Glomerular endothelial cell (primary cell): ENCODE measurements around the gene TCF25. TPM values are rescaled to one million over a fixed set of nuclear protein-coding genes. Genes with fewer than 3 reads are reported as not detected.
"Not testable (repeated sequence)": the region's sequence is repeated elsewhere in the genome, so short reads cannot be mapped to it uniquely, and the experiment has no call there.

Experiments used
- DNase-seq: peaks from one replicate; pipeline ENCODE4 v3.0.0-alpha.2; 2011; ENCODE audit warnings: low read depth, low spot score; ENCODE audit errors: extremely low read depth
- total RNA-seq: library from RNA; depleted of rRNA; stranded (reverse); fragments of >200 nt; gene quantifications from 2 replicates; pipeline ENCODE4 v1.2.3, GENCODE V29; 2015

Gene TCF25
- total RNA-seq, 1 donor from 2014 or later: 223 TPM

- no peak for DNase-seq
Observed at GRCh38 chr16:89900885-89901284, 27.5 kb downstream of the TCF25 start.

- DNase-seq: no peak
Observed at GRCh38 chr16:89902980-89903379, 29.6 kb downstream of the TCF25 start.

GRCh38 chr16:89903908-89904515 lies 30.6 kb downstream of the TCF25 start:
- no peak for DNase-seq

- no peak for DNase-seq
Observed at GRCh38 chr16:89904606-89905510, 31.5 kb downstream of the TCF25 start.

GRCh38 chr16:89905511-89906139 lies 32.2 kb downstream of the TCF25 start:
- DNase-seq: no peak

GRCh38 chr16:89906140-89907025 lies 33.0 kb downstream of the TCF25 start:
- DNase-seq: no peak

GRCh38 chr16:89907055-89907814 lies 33.8 kb downstream of the TCF25 start:
- no peak for DNase-seq

GRCh38 chr16:89908236-89908635 lies 34.8 kb downstream of the TCF25 start:
- DNase-seq: no peak

- DNase-seq: no peak
Observed at GRCh38 chr16:89909777-89910716, 36.7 kb downstream of the TCF25 start.

- DNase-seq: no peak
Observed at GRCh38 chr16:89910717-89911354, 37.4 kb downstream of the TCF25 start.

- DNase-seq: no peak
Observed at GRCh38 chr16:89911375-89911774, 38.0 kb downstream of the TCF25 start.

- no peak for DNase-seq
Observed at GRCh38 chr16:89912143-89912542, 38.8 kb downstream of the TCF25 start.

GRCh38 chr16:89912627-89913026 lies 39.2 kb downstream of the TCF25 start:
- DNase-seq: no peak

- DNase-seq: no peak
Observed at GRCh38 chr16:89913408-89914387, 40.3 kb downstream of the TCF25 start.

- not testable (repeated sequence) for DNase-seq
Observed at GRCh38 chr16:89914642-89915285, 41.4 kb downstream of the TCF25 start.

GRCh38 chr16:89915303-89916232 lies 42.2 kb downstream of the TCF25 start:
- no peak for DNase-seq
